PC-9 (cell line): ENCODE results near the gene LRP1B. TPM values are rescaled to one million over a fixed set of nuclear protein-coding genes. Genes with fewer than 3 reads are reported as not detected.

ENCODE experiments used
- BruUV-seq: library from RNA; stranded (reverse); fragments of 400-500 nt; replicated peaks from 2 replicates; lab custom pipeline; 2021; lab: Mats Ljungman, UMichigan
- CTCF ChIA-PET: fragments of 300-600 bp; sonication (Branson Sonifier 250); formaldehyde crosslinking; loops from one replicate; lab custom pipeline; 2022; ENCODE audit warnings: antibody characterized with exemption; lab: Charles Lee
- POLR2A ChIA-PET: fragments of 300-600 bp; sonication (Branson Sonifier 250); formaldehyde crosslinking; loops from one replicate; lab custom pipeline; 2022; ENCODE audit warnings: antibody characterized with exemption; ENCODE audit not compliant: unreplicated experiment; lab: Charles Lee
- DNase-seq, 2 experiments: peaks; one replicate each; pipeline versions ENCODE4 v3.0.0 to v3.0.0-alpha.2; 2015 to 2022; ENCODE audit warnings: mixed read lengths in 1 of 2
- H2AFZ ChIP-seq: fragments of 200-600 bp; sonication (generic); 2 replicates; pipeline ENCODE4 v1.8.1; 2017; ENCODE audit warnings: antibody characterized with exemption
- H3F3A ChIP-seq: fragments of 200-600 bp; sonication (generic); 2 replicates; pipeline ENCODE4 v1.8.1; 2017; ENCODE audit warnings: antibody characterized with exemption, mild to moderate bottlenecking, low read depth; ENCODE audit not compliant: insufficient read depth
- H3K27ac ChIP-seq: fragments of 200-600 bp; sonication (generic); 2 replicates; pipeline ENCODE4 v1.6.1; 2016; ENCODE audit warnings: mixed run types
- H3K27me3 ChIP-seq: fragments of 200-600 bp; sonication (generic); 2 replicates; pipeline ENCODE4 v1.6.1; 2016; ENCODE audit warnings: low read depth, mixed run types; ENCODE audit not compliant: insufficient read depth
- H3K36me3 ChIP-seq: fragments of 200-600 bp; sonication (generic); 2 replicates; pipeline ENCODE4 v1.6.1; 2016; ENCODE audit warnings: low read depth, mixed run types
- H3K4me1 ChIP-seq: fragments of 200-600 bp; sonication (generic); replicated peaks from 2 replicates; pipeline ENCODE4 v1.6.1; 2016; ENCODE audit warnings: mixed run types; ENCODE audit not compliant: insufficient read depth
- H3K4me2 ChIP-seq: fragments of 200-600 bp; sonication (generic); 2 replicates; pipeline ENCODE4 v1.6.1; 2017; ENCODE audit warnings: mixed run types
- H3K4me3 ChIP-seq: fragments of 200-600 bp; sonication (generic); 2 replicates; pipeline ENCODE4 v1.6.1; 2016; ENCODE audit warnings: mixed run types
- H3K79me2 ChIP-seq: fragments of 200-600 bp; sonication (generic); 2 replicates; pipeline ENCODE4 v1.6.1; 2017; ENCODE audit warnings: low read depth, mixed run types
- H3K9me2 ChIP-seq: fragments of 200-600 bp; sonication (generic); 2 replicates; pipeline ENCODE4 v1.8.1; 2017; ENCODE audit warnings: mild to moderate bottlenecking; ENCODE audit not compliant: insufficient read depth
- H3K9me3 ChIP-seq: fragments of 200-600 bp; sonication (generic); 2 replicates; pipeline ENCODE4 v1.8.1; 2016; ENCODE audit warnings: low read depth; ENCODE audit not compliant: insufficient read depth
- H4K20me1 ChIP-seq: fragments of 200-600 bp; sonication (generic); 2 replicates; pipeline ENCODE4 v1.8.1; 2017; ENCODE audit not compliant: insufficient read depth
- CTCF ChIP-seq: fragments of 200-600 bp; sonication (generic); conservative IDR thresholded peaks from 2 replicates; pipeline ENCODE4 v1.6.1; 2017; ENCODE audit warnings: mixed run types, antibody characterized with exemption, mild to moderate bottlenecking, moderate library complexity
- EZH2 ChIP-seq: fragments of 200-600 bp; sonication (generic); IDR thresholded peaks from 2 replicates; pipeline ENCODE4 v1.8.0; 2017; ENCODE audit warnings: antibody characterized with exemption, low read depth
- intact Hi-C: fragments of 100-400 bp; cut with micrococcal nuclease; formaldehyde crosslinking; loops from one replicate; pipeline ENCODE4 v1.10.0; 2022; ENCODE audit not compliant: unreplicated experiment
- total RNA-seq: library from RNA; stranded (reverse); gene quantifications from 2 replicates; pipeline ENCODE4 v1.2.3, GENCODE V29; 2021

LRP1B gene
- total RNA-seq, 1 experiment from 2014 or later, result 1.7 TPM

- no TSS peak for BruUV-seq
- no peak overlapping the region for H3K27ac ChIP-seq
- DNase-seq, result no peak
- no peaks in the 10 kb centered on the region for H4K20me1 ChIP-seq
- no peaks in the 10 kb centered on the region for H3K27me3 ChIP-seq
- no peak overlapping the region for H3K4me3 ChIP-seq
- H3K9me3 ChIP-seq, result no peaks in the 10 kb centered on the region
- POLR2A ChIA-PET, result no interaction called here
- H3K4me2 ChIP-seq, result no peak overlapping the region
- no peaks in the 10 kb centered on the region for H3F3A ChIP-seq
- no peak overlapping the region for H2AFZ ChIP-seq
- H3K79me2 ChIP-seq, result no peaks in the 10 kb centered on the region
- TF ChIP-seq EZH2, result no peak
- no peak for TF ChIP-seq CTCF
- H3K36me3 ChIP-seq, result no peaks in the 10 kb centered on the region
- intact Hi-C loops, result no loop called here
- CTCF ChIA-PET, result no interaction called here
- H3K4me1 ChIP-seq, result no peaks in the 10 kb centered on the region
- H3K9me2 ChIP-seq, result no peaks in the 10 kb centered on the region
Observed at GRCh38 chr2:141720476-141720875, 410.3 kb downstream of the LRP1B start.

- TF ChIP-seq EZH2, result no peak
- TF ChIP-seq CTCF, result no peak
Observed at GRCh38 chr2:141714496-141714895, 416.3 kb downstream of the LRP1B start.

GRCh38 chr2:141711627-141712026, 419.2 kb downstream of the LRP1B start:
- H4K20me1 ChIP-seq, result no peaks in the 10 kb centered on the region
- POLR2A ChIA-PET, result no interaction called here
- H3K9me2 ChIP-seq, result no peaks in the 10 kb centered on the region
- H3K4me3 ChIP-seq, result no peak overlapping the region
- no peak for DNase-seq
- H3K4me2 ChIP-seq, result no peak overlapping the region
- no peaks in the 10 kb centered on the region for H3K9me3 ChIP-seq
- no peaks in the 10 kb centered on the region for H3K4me1 ChIP-seq
- TF ChIP-seq EZH2, result no peak
- no peak for TF ChIP-seq CTCF
- CTCF ChIA-PET, result no interaction called here
- no peaks in the 10 kb centered on the region for H3K36me3 ChIP-seq
- no peaks in the 10 kb centered on the region for H3K79me2 ChIP-seq
- no peaks in the 10 kb centered on the region for H3F3A ChIP-seq
- BruUV-seq, result no TSS peak
- H3K27ac ChIP-seq, result no peak overlapping the region
- H2AFZ ChIP-seq, result no peak overlapping the region
- no peaks in the 10 kb centered on the region for H3K27me3 ChIP-seq
- intact Hi-C loops, result no loop called here

More at GRCh38 chr2:141714496-141714895, 416.3 kb downstream of the LRP1B start:
- Histone ChIP-seq H3F3A (no peaks in the 10 kb centered on the region), H3K79me2 (no peaks in the 10 kb centered on the region), H3K9me3 (no peaks in the 10 kb centered on the region), H3K27ac (no peak overlapping the region), H3K27me3 (no peaks in the 10 kb centered on the region), H3K9me2 (no peaks in the 10 kb centered on the region), H2AFZ (no peak overlapping the region), H3K36me3 (no peaks in the 10 kb centered on the region), H3K4me1 (no peaks in the 10 kb centered on the region), H3K4me3 (no peak overlapping the region), H4K20me1 (no peaks in the 10 kb centered on the region), H3K4me2 (no peak overlapping the region)
- ChIA-PET CTCF (no interaction called here), POLR2A (no interaction called here)
- intact Hi-C loops, result no loop called here
- BruUV-seq, result no TSS peak
- no peak for DNase-seq
